Peyer's patch (tissue), 4 donors: ENCODE results near the gene PI16. TPM values are rescaled to one million over a fixed set of nuclear protein-coding genes. Genes with fewer than 3 reads are reported as not detected.

Experiments used
- DNase-seq, 3 donors: peaks; one replicate each; pipeline ENCODE4 v3.0.0-alpha.2; 2017 to 2019
- H3K27ac ChIP-seq, 4 donors: fragments of 200-600 bp; sonication (generic); one replicate each; pipeline ENCODE4 v1.5.1; 2016 to 2019
- H3K27me3 ChIP-seq, 2 donors: fragments of 200-600 bp; sonication (generic); one replicate each; pipeline ENCODE4 v1.5.1; 2019
- H3K36me3 ChIP-seq, 3 donors: fragments of 200-600 bp; sonication (generic); one replicate each; pipeline ENCODE4 v1.5.1; 2016 to 2019
- H3K4me1 ChIP-seq, 4 donors: fragments of 200-600 bp; sonication (generic); one replicate each; pipeline ENCODE4 v1.5.1; 2016 to 2019
- H3K4me3 ChIP-seq, 4 donors: fragments of 200-600 bp; sonication (generic); 1 replicate in 3 of 4; 2 replicates in 1 of 4; pipeline ENCODE4 v1.5.1; 2016 to 2019; ENCODE audit warnings: mild to moderate bottlenecking in 1 of 4
- H3K9me3 ChIP-seq, 4 donors: fragments of 200-600 bp; sonication (generic); one replicate each; pipeline ENCODE4 v1.5.1; 2016 to 2019; ENCODE audit warnings: mild to moderate bottlenecking in 1 of 4
- CTCF ChIP-seq, 6 experiments: fragments of 450-650 bp in 4 of 6; fragments of 200-600 bp in 2 of 6; sonication (generic) in 1 of 6; IDR thresholded peaks; one replicate each; pipeline ENCODE4 v1.5.1; 2017 to 2019; ENCODE audit warnings: antibody characterized with exemption in 6 of 6, mild to moderate bottlenecking in 3 of 6, moderate library complexity in 1 of 6
- POLR2A ChIP-seq, 2 donors: fragments of 450-650 bp; IDR thresholded peaks; one replicate each; pipeline ENCODE4 v1.5.1; 2017; ENCODE audit warnings: antibody characterized with exemption in 2 of 2, mild to moderate bottlenecking in 2 of 2, moderate library complexity in 2 of 2
- total RNA-seq, 4 donors: library from RNA; depleted of rRNA; stranded (reverse); fragments of >200 nt; gene quantifications; one replicate each; pipeline ENCODE4 v1.1.0, GENCODE V29; 2016

PI16 gene
- total RNA-seq, 4 donors from 2014 or later: 1.5 to 6.2 TPM; not detected in 2

- peak in 2 of 3 donors; percentile 52 to 65 for DNase-seq
- Histone ChIP-seq H3K27ac (peak overlapping the region; percentile 89 to 99 (median 94)), H3K36me3 (no peaks in the 10 kb centered on the region), H3K9me3 (no peaks in the 10 kb centered on the region), H3K4me3 (peak overlapping the region; percentile 78 to 100 (median 91)), H3K4me1 (peaks cover 0 to 43% (median 0%) of the 10 kb centered on the region in 4 donors), H3K27me3 (no peaks in the 10 kb centered on the region)
- TF ChIP-seq CTCF (IDR thresholded peaks at IDR 0.05): no peak
- no peak for TF ChIP-seq POLR2A (IDR thresholded peaks at IDR 0.05)
Observed at GRCh38 chr6:36984581-36985416, 30.3 kb downstream of the PI16 start.

- peak overlapping the region; percentile 89 to 99 (median 94) for H3K27ac ChIP-seq
- H3K4me1 ChIP-seq: peaks cover 0 to 37% (median 0%) of the 10 kb centered on the region in 4 donors
- DNase-seq: no peak
- no peaks in the 10 kb centered on the region for H3K36me3 ChIP-seq
- no peaks in the 10 kb centered on the region for H3K9me3 ChIP-seq
- peak overlapping the region; percentile 78 to 100 (median 91) for H3K4me3 ChIP-seq
- H3K27me3 ChIP-seq: no peaks in the 10 kb centered on the region
- TF ChIP-seq CTCF (IDR thresholded peaks at IDR 0.05) (no peak), POLR2A (IDR thresholded peaks at IDR 0.05) (no peak)
Observed at GRCh38 chr6:36985417-36985807, 30.9 kb downstream of the PI16 start.

GRCh38 chr6:36985808-36986703, 31.5 kb downstream of the PI16 start, which contains the start of gene MTCH1:
Gene MTCH1, minus strand, starts transcription at chr6:36986196. Its CDS starts 23 bp downstream, at chr6:36986173.
- Histone ChIP-seq H3K4me1 (peaks cover 0 to 32% (median 0%) of the 10 kb centered on the region in 4 donors), H3K4me3 (peak within 1 kb of the TSS; percentile 78 to 100 (median 91)), H3K27ac (peak within 1 kb of the TSS; percentile 89 to 99 (median 94))

GRCh38 chr6:36986704-36987047, 32.1 kb downstream of the PI16 start:
- Histone ChIP-seq H3K4me1 (peaks cover 0 to 32% (median 0%) of the 10 kb centered on the region in 4 donors), H3K36me3 (no peaks in the 10 kb centered on the region)
- DNase-seq: no peak

More at GRCh38 chr6:36985808-36986703, 31.5 kb downstream of the PI16 start, which contains the start of gene MTCH1:
- Histone ChIP-seq H3K36me3 (no peaks in the 10 kb centered on the region), H3K27me3 (no peaks in the 10 kb centered on the region), H3K9me3 (no peaks in the 10 kb centered on the region)
- TF ChIP-seq POLR2A (IDR thresholded peaks at IDR 0.05) (peak; percentile 85 to 97), CTCF (IDR thresholded peaks at IDR 0.05) (peak in 1 of 6 experiments; percentile 23)
- peak; percentile 87 to 94 (median 94) for DNase-seq

More at GRCh38 chr6:36986704-36987047, 32.1 kb downstream of the PI16 start:
- Histone ChIP-seq H3K4me3 (peak overlapping the region; percentile 78 to 100 (median 91)), H3K27me3 (no peaks in the 10 kb centered on the region), H3K27ac (peak overlapping the region; percentile 89 to 99 (median 94)), H3K9me3 (no peaks in the 10 kb centered on the region)
- TF ChIP-seq CTCF (IDR thresholded peaks at IDR 0.05) (no peak), POLR2A (IDR thresholded peaks at IDR 0.05) (no peak)
